NCI-H2107 (cell line): ENCODE measurements around the gene CLHC1.

ENCODE experiments used
- DNase-seq: peaks from one replicate; lab custom pipeline; 2025; lab: John Stamatoyannopoulos, UW

CLHC1 gene

DNA sequence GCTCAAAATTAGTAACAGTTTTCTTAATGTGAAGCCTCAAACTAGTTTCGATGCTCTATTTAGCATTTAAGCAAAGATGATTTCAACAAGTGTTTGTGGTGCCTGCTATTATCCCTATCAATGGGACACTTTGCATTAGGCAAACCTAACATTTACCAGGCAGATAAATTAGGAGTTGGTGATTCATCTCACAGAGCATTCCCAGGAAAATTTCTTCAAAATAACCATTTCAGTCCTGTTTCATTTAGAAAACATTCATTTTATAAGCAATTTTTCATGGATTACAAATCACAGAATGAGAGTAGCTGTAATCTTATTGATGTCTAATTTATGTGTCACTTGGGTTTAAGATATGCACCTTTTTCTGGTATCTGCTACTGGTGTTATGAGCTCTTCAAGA, 62.7 kb downstream of the CLHC1 start:
- no peak for DNase-seq

DNA sequence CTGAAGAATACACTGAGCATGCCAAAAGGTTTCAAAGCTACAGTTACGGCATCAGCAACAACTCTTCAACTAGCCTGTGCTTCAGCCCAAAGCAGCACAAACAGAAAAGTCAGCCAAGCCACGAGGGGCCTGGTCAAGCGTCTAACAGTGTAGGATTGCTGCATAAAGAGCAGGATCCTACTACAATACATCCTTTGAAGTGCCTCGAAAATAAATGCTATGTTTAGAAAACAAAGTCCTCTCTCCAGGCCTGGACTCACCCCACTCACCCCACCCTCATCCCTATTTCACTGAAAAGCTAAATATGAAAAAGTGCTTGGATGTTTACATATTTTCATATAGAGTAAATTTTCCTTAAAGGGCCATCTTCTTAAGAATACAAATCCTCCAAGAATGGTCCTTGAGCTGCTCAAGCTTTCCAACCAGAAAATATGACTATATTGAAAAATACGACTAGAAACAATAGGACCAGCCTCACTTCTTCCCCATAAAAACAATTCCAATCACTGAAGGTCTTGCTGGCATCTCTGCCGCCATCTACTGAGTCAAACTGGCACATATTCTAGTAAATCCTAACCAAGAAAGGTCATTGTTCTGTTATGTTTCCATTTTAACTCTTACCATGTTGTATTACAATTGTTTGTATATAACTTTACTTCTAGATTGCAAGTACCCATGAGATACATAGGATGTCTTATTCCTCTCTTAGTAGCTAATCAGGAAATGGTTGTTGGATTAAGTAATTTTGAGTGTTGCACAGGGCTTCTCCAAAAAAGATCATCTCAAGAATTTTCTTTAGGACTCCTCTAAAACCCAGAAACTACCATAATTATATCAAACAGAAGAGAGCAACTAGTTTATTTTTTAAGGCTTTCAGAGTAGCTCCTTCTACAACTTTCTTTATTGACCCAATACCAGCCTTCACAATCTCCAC, 63.6 kb downstream of the CLHC1 start:
- no peak for DNase-seq

DNA sequence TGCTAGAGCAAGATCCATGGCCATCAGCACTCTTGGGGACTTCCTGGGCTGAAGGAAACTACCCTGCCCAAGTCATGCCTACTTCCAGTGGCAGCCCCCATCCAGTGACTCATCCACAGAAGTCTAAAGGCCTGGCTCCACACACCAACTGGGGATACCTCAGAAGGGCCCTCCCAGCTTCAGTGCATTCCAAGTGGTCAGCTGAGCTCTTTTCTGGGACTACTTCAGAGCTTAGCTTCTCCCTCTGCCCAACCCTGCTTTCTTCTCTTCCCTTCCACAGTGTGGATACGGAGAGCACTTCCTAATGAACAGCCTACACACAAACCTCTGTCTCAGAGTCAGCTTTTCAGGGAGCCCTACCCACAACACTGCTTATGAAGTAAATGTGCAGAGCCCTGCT, 66.5 kb downstream of the CLHC1 start:
- DNase-seq, result no peak

DNA sequence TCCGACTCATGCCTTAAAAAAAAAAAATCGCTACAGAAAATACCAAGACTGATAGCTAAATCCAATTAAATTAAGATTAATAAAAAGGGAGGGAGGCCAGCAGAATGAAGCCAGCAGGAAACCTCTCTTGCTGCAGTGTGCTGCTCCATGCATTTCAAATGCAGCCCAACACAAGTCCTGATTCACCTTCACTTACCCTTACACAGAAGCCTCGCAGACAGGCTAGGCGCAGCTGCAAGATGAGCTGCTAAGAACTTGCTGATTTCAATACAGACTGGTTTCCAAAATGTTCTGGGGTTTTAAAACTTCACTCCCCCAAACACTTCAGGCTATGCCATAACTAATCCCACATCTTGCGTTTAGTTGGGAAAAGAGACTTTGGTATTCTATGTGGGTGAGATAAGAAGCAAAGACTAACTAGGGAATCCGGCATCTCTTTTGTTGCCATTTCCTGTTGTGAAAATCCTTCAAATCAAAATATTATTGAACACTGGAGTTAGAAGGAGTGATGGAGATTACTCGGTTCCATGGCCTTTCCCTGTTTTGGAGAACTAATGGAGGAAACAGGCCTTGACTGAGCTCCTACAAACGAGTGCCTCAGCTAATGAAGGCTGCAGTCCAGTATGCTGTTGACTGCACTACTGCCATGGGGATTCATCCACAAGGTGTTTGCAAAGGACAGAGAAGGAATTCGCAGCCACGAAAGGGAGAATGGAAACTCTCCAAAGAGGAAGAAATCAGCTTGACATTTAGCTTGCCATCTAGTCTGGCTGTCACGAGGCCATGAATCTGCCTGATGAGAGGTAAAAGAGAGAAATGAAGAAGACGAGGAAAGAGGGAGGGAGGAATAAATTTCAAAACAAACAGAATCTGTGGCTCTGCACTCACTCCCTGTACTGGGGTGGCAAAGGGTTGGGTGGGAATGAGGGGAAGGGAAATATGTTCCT, 67.3 kb downstream of the CLHC1 start:
- DNase-seq, result no peak

DNA sequence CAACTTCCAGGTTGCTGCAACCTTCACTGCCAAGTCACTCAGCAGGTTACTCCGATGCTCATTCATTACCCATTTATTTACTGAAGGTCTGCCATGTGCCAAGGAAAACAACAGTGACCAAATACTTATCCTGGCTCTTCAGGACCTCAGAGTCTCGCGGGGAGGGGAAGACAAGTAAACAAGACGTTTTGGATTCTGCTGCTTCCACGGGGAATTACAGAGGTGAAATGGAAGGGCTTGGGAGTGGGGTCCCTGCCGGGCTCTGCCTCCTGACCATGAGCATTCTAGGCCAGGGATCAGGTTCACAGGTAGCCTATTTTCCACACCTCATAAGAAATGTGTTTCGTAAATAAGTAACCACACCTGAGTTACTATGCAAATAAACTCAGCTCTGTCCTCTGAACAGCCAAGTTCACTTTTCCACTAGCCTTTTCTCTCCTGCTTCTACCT, 68.1 kb downstream of the CLHC1 start:
- DNase-seq, result no peak

DNA sequence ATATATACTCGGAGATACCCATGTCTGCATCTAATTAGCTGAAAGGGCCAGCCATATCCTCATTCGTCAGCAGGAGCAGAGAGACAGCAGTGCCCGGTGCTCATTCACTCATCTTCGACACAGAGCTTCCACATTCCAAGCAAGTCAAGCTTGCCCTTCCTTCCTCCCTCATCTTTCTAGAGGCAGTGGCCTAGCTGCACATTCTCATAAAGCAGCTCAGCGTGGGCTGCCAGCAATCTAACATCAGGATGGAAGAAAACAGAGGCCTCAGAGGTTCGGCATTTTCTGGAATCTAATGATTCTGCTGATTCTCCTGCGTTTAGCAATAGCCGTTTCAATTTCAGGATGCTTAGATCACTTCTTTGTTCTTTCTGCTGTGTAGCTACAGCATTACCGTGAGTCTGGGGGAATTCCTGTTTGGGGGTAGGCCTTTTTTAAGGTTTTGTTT, 68.8 kb downstream of the CLHC1 start:
- DNase-seq, result no peak

DNA sequence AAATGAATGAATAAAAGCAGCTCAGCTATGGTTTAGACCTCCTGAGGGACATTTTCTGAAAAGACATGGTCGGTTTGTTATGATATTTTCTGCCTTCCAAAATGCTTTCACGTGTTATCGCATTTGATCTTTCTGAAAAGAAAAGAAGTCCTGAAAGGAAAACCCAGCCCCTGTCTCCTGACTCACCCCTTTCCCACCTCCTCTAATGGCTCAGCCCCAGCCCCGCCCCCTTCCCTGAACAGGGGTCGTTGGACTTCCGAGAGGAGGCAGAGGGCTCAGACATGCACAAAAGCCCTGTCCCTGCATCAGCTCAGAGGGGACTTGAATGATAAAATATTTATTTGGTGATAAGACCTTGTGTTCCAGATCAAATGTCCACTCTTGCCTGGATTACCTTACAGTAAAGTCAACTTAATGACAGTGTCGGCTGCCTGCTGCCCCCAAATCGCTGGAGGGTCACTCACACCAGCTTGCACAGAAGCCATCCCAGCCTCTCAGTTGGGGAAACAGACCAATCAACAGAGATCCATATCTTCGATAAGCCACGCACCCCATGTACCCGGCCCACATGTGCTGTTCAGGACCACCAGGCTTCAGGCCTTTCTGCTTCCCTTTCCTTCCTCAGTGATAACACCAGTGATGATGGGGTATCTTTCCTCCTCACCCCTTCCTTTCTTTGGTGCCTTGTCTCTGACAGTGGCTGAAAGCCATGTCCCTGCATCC, 69.6 kb downstream of the CLHC1 start:
- DNase-seq, result no peak

DNA sequence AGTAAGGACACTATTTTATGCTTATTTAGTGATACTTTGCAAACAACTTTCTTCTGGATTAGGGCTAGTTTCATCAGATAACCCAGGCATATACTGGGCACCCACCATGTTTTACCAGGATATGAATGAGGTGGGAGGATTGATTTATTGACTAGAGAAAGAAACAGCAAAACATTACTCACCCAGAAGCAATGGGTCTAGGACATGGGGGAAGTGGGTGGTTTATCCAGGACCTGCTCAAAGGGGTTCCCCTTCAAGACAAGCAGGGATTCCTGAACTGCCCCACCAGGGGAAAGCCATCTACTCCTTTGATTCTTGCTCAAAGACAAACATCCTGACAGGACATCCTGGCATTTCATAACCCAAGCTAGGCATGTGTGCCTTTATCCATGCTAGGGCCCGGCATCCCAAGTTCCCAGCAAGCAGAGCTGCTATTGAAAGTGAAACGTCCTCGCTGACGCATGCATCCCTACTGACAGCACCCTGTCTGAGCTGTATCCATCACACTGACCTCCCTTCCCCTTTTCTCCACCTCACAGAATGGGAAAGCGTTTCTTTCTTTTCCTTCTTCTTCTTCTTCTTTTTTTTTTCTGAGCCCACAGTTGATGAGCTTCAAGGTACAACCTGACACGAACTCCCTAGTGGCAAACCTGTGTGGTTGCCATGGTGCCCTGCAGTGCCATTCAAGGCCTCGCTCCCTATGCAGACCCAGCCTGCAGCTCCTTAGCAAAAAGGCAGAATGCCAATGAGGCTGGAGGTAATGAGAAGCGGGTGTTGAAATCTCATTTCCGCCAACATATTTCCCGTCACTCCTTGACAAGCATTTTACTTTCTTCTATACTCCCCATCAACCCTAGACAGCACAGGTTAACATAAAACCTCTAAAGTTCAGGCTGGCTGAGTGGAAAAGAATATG, 70.5 kb downstream of the CLHC1 start:
- no peak for DNase-seq

DNA sequence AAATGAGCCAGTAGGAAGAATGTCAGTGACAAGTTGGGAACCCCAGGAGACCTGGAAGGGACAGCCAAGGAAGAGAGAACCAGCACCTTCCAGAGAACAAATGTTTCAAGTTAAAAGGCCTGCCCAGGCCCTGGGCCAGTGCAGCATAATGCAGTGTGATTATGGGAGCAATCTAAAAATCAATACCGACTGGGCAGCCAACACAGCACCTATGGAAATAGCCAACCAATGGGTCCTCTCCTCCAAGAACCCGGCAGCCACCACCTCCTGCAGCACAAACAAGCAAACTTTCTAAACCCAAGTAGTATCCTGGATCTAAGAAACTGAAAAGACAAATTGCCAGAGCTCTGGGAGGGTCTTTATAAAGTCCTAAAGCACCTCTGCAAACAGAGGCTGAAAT, 71.7 kb downstream of the CLHC1 start:
- DNase-seq, result no peak

DNA sequence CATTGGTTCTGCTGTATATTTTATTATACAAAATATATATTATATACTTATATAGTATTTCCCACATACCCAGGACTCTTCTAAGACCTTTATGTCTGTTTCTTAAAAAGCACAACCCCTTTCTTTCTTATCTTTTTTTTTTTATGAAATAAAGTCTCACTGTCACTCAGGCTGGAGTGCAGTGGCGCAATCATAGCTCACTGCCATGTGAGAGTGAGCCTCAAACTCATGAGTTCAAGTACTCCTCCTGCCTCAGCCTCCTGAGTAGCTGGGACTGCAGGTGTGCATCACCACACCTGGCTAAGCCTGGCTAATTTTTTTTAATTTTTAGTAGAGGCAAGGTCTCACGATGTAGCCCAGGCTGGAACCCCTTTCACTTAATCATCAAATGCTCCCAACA, 72.3 kb downstream of the CLHC1 start:
- no peak for DNase-seq

DNA sequence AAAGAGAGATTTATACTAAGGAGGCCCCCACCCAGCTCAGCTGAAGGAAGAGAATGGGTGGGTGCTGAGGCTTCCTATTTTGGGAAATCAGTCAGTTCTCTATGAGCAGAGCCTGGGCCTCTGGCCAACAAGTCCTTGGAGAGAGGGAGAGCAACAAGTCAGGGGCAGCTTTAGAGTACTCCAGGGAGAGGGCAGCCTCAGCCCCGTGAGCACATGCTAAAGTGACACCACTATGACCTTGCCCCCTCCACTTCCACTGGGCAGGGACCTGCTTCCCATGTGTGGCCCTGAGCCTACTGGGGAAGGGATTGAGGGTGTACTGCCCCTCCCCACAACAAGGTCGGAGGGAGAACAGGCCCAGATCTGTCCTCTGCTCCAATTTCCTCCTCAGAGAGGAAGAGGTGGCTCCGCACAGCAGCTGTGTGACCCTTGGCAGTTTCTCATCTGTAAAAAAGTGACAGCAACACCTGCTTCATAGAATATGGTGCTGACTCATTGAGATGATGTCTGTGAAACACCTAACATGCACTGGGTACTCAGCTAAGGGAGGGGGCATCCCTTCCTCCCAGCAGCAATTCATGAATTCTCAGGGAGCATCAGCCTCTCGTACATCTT, 72.9 kb downstream of the CLHC1 start:
- no peak for DNase-seq

DNA sequence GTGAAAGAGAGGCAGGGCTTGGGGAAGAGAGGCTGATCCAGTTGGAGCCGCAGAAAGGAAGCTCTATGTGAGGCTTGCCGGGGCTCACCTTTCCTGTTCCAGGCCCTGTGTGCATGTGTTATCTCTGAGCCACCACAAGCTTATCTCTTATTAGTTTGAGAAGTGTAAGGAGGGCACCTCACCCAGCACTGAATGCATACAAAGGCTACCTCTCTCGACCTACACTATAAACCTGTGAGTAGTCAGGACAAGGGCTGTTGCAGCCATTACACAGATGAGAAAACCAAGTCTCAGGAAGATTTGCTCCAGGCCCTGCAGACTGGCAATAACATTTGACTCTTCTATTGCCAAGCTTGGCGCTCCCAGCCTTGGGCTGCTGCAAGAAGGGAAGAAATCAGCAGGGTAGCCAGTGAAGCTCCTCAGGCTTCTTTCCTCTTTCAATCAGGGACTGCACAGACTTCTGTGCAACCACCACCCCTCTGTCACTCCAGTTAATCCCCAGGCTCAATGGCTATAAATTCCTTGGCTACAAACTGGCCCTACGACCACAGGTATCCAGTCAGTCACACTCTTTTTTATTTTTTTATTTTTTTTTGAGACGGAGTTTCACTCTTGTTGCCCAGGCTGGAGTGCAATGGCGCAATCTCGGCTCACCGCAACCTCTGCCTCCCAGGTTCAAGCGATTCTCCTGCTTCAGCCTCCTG, 73.8 kb downstream of the CLHC1 start:
- DNase-seq, result no peak

DNA sequence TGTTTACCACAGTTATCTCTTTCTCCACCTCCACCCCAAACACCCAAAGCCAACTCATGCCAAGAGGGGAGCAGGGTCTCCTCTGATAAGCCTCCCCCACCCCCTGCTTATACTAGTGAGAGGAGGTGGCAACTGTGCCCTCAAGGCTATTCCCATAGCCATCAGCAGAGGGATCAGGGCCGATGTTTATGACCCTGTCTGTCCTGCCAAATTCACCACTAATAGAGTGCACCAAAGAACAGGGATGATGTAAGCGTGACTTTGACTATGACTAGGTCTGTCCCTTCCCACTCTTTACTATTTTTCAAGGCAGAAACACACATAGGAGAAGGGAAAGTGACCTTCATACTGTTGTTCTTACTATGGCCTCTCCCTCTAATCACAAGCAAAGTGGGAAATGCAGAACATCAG, 74.6 kb downstream of the CLHC1 start:
- DNase-seq, result no peak

DNA sequence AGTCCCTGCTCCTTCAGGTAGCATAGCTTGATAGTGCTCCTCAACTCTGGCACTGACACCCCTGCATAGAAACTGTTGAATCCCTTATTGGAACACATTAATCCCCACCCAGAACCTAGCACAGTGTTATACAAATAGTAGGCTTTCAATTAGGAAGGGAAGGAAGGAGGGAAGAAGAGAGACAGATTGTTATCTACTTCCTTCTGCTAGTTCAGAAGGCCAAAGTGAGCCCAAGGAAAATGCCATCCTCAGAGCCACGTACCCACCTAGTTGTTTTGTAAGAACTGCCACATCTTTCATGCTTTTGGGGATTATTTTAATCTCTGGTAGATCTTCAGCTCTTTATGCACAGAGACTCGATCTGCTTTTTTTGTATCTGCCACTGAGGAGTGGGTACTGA, 75.1 kb downstream of the CLHC1 start:
- no peak for DNase-seq

DNA sequence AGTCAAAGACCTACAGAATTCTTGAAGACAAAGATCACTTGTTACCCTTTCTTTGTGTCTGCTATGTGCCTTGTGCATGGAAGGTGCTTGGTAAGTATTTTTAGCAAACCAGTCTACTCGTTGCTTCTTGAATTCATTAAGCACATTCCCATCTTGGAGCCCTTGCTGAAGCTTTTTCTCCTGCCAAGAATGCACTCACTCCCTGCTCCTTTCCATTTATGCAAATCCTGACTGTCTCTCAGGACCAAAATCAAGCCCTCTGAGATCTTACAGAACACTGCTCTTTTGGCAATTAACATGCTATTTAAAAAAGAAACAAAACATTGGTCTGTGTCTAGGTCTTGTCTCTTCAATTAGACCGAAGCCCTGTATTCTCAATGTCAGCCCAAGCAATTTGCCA, 75.8 kb downstream of the CLHC1 start:
- DNase-seq, result no peak

DNA sequence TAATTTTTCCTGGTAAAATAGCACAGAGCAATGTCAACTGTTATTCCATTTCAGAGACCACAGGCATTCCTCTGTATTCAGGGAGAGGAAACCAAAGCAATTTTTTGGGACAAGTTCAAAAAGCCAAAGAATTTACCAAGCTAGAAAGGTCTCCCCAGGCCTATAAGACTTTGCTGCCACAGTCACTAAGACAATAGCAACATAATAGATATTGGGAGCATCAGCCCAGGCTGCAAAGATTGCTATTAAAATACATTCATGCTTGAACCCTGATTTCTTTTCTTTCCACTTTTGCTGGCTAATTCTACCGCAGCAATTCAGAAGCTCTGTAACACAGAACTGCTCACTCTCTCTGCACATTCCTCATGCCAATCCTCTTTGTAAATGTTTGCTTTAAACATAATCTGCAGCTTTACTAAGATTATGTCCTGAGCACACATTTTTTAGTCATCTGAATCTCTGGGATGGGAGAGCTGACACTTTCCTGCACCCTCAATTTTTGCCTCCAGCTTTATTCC, 76.3 kb downstream of the CLHC1 start:
- no peak for DNase-seq

DNA sequence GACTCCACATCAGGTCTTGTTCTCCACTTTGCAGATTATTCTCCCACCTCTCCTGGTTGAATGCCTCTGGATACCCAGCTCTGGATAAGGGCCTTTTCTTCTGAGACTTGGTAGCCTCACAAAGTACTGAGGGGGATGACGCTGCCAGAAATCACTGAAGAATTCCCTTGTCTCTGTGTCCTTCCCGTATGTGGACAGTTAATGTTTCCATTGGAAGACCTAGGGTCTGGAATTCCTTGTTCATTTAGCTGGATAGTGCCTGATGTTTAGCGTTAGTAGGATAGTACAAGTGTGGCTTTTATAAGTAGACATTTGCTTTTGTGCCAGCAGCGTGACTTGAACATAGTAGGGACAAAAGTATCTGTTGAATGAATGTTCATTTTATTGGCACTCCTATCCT, 76.9 kb downstream of the CLHC1 start:
- no peak for DNase-seq

DNA sequence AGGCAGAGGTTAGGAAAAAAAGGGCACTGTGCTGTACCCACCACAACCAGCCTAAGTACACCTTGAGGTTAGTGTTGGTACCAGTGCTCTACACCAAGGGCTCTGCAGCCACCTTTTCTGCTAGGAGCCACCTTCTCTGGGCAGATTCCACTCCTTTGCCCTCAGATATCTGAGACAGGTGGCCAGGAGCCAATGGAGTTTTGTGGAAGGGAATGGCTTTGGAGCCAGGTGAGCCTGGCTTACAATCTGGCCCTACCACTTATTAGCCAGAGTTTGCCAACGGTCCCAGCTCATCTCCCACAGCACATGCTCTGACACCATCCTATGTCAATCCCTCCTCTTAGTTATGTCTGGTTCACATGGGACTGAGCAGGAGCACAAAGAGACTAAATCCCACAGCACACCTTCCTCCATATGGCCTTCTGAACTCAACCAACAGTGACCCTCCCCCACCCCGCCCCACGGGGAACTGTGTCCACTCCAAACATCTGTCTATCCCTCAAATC, 77.5 kb downstream of the CLHC1 start:
- DNase-seq, result no peak

DNA sequence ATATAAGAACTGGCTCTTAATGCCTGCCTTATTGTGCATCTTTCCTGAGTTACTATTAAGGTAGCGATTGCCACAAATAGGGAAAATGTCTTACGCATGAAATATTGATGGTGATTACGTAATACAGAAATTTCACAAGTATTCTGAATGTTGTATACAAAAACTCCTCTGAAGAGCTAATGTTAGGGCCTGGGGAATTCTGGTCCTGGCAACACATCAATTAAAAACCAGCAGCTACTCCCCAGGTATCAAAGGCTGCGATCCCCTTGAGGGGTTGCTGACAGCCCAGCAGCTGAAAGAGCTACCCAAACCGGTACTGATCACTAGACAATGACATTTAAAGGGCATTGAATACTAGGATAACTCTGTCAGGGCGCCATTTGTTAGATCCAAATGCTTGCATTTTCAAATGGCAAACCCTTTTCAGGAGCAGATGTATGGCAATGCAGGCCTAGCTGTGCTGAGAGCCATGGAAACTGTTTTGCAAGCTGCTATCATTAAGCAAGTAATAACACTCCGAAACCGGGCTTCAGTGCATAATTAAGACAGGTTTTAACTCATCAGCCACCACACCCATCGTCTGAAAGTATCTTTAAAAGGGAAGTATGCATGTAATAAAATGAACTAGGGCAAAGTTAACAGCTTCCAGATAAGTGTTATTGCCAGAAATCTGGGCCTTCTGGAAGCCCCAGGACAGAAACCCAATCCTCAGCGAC, 78.4 kb downstream of the CLHC1 start:
- no peak for DNase-seq
